Retinal pigment epithelial cell (primary cell): ENCODE measurements around the gene GRID2IP.

Experiments used
- DNase-seq: peaks from one replicate; pipeline ENCODE4 v3.0.0-alpha.2; 2010; ENCODE audit warnings: low read depth
- H3K4me3 ChIP-seq: 2 replicates; pipeline ENCODE4 v1.5.1; 2011; ENCODE audit warnings: mild to moderate bottlenecking, low read length, control low read depth, moderate library complexity
- TF ChIP-seq, protein P1 (sequence below): conservative IDR thresholded peaks from 2 replicates; pipeline ENCODE4 v1.5.1; 2011; ENCODE audit warnings: low read depth, low read length, control low read depth, inconsistent platforms

Gene GRID2IP

DNA sequence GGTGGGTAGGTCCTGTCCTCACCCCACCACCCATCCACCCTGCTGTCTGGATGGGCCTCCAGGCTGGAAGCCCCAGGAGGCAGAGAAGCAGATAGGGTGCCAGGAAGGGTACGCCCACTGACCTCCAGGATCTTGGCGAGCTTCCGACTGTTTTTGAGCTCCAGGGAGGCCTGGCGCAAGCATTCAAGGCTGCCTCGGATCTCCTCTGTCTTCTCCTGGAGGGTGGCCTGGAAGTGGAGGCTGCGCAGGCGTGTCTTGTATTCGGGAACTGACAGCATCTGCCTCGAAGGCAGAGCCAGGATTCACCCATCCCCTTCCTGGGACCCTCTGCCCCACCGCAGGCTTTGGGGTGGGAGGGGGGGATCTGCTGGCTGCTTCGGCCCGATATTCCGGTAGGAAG, 48.4 kb downstream of the GRID2IP start:
- TF ChIP-seq, protein P1, sequence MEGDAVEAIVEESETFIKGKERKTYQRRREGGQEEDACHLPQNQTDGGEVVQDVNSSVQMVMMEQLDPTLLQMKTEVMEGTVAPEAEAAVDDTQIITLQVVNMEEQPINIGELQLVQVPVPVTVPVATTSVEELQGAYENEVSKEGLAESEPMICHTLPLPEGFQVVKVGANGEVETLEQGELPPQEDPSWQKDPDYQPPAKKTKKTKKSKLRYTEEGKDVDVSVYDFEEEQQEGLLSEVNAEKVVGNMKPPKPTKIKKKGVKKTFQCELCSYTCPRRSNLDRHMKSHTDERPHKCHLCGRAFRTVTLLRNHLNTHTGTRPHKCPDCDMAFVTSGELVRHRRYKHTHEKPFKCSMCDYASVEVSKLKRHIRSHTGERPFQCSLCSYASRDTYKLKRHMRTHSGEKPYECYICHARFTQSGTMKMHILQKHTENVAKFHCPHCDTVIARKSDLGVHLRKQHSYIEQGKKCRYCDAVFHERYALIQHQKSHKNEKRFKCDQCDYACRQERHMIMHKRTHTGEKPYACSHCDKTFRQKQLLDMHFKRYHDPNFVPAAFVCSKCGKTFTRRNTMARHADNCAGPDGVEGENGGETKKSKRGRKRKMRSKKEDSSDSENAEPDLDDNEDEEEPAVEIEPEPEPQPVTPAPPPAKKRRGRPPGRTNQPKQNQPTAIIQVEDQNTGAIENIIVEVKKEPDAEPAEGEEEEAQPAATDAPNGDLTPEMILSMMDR, result no peak
- H3K4me3 ChIP-seq, result no peak overlapping the region

DNA sequence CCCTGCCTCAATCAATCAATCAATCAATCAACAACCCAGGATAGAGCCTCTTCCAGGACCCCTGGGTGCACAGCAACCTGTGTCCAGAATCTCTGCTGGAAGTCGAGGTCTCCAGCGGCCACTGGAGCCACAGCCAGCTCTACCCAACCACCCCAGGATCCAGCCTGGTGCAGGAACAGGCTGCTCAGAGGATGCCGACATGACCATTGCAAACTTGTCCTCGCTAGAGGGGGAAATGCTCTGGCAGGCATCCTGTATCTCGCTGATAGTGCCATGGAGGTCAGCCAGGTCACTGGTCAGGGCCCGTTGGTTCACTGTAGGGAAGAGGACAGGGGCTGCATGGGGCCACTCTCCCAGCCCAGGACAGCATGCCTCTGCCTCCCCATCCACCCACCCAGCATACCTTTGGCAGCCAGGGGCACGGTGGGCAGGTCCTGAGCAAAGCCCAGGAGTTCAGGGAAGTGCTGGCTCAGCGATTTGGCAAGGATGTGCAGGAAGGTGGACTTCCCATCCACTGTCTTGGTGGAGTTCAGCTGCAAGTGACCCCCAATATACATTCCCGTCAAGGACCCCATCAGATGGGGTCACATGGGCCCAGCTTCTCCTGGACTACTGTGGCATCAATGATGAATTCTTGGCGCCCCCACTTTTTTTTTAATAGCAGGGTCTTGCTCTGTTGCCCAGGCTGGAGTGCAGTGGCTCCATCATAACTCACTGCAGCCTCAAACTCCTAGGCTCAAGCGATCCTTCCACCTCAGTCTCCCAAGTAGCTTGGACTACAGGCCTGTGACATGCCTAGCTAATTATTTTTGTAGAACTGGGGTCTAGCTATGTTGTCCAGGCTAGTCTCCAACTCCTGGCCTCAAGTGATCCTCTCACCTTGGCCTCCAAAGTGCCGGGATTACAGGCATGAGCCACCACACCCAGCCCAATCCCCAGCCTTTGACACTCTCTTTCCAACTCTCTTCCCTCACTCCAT, 49.4 kb downstream of the GRID2IP start:
- DNase-seq, result no peak
- H3K4me3 ChIP-seq, result no peak overlapping the region
- TF ChIP-seq, protein P1, result no peak

More for the DNA sequence above, 48.4 kb downstream of the GRID2IP start:
- DNase-seq, result no peak

DNA sequence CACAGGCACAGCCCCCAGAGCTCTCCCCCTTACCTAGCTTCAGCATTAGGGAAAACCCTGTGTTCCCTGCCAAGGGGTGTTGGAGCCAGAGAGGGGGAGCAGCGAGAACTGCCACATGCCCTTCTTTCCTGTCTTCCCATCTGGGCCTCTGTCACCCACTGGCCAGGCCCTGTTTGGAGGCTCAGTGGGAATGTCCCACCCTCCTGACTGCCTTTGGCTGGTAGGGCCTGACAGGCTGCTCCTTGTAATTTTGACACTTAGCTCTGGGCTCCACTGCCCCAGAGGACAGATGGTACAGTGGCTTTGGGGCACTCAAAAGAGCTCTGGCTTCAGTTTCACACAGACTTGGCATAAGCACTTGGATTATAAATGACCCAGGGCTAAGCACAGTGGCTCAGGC, 50.6 kb downstream of the GRID2IP start:
- H3K4me3 ChIP-seq, result no peak overlapping the region
- DNase-seq, result no peak
- TF ChIP-seq, protein P1, result no peak

DNA sequence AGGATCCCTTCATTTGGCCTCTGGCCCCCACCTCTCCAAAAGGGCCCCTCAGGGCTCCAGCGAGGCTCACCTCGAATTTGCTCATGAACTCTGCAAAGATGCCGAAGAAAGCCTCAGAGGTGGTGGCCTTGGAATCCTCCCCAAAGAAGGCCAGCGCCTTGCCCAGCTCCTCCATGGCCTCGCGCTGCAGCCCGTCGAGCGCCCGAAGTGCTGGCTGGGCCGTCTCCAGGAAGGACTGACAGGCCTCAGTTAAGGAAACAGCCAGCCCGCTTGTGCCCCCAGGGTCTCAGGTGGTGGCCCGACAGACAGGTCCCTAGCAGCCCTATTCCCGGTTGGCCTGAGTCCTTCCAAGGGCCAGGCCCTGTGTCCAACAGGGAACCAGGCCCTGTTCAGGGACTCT, 53.3 kb downstream of the GRID2IP start:
- no peak for DNase-seq
- H3K4me3 ChIP-seq, result no peak overlapping the region
- TF ChIP-seq, protein P1, result no peak

DNA sequence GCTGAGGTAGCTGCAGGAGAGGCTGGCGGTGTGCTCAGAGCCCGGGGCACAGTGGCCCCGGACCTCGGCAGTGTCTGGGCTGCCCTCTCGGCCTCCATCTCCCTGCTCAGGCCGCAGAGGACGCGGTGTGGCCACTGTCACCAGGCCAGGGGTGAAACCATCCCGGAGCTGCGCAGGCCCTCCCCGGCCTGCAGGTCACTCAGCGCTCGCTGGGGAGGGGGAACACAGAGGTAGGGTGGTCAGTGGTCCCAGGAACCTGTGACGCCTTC, 53.7 kb downstream of the GRID2IP start:
- no peak for DNase-seq
- no peak overlapping the region for H3K4me3 ChIP-seq
- TF ChIP-seq, protein P1, result no peak

DNA sequence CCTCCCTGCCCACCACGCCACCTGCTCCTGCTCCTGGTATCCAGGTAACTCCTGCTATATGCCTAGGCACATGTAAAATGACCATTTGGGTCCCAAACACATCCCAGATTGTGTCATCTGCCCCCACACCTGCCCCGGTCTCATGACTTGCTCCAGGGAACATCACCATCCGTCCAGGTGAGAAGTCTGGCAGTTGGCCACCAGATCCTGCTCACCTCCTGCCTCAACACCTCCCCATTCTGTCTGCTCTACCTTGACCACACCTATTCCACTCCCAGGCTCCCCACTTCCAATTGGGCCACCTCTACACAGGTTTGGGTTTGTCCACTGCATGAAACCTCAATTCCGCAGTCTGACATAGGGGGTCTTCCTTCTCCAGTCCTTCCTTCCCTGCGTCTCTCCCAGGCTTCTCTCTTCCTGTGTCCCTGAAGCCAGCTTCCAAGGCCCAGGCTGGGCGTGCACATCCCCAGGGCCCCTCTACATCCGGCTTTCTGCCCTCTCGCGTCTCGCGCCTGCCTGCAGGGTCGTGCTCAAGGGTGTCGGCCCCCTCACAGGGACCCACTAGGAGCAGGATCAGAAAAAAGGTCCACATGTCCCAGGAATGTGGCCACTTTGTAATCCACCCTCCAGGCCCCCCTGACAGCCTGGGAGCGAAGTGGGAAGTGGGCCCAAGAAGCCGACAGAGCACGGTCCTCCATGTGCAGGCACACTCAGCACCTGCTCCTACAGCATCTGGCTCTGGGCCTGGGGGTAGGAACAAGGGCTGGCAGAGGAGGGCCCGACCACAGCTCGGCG, 54.2 kb downstream of the GRID2IP start:
- H3K4me3 ChIP-seq, result no peak overlapping the region
- TF ChIP-seq, protein P1, result no peak
- DNase-seq, result no peak
